SU-DHL-6 (cell line): Measurements from ENCODE around the gene MUC5AC.

Source experiments
- H2AFZ ChIP-seq: fragments of 200-600 bp; sonication (generic); 2 replicates; pipeline ENCODE4 v1.6.1; 2014; ENCODE audit warnings: low read depth, mild to moderate bottlenecking, moderate library complexity, mixed read lengths, antibody characterized with exemption, low read length; ENCODE audit not compliant: severe bottlenecking
- H3F3A ChIP-seq: fragments of 200-600 bp; shearing (Covaris generic); 2 replicates; pipeline ENCODE4 v1.6.0; 2016; ENCODE audit warnings: antibody characterized with exemption, mild to moderate bottlenecking; ENCODE audit not compliant: insufficient read depth
- H3K27ac ChIP-seq: fragments of 200-600 bp; sonication (generic); 2 replicates; pipeline ENCODE4 v1.5.1; 2016; ENCODE audit warnings: low read depth, mild to moderate bottlenecking, low read length, moderate library complexity, mixed read lengths
- H3K27me3 ChIP-seq: fragments of 200-600 bp; sonication (generic), shearing (Covaris generic); 2 replicates; pipeline ENCODE4 v1.6.0; 2014; ENCODE audit warnings: mild to moderate bottlenecking, low read length
- H3K36me3 ChIP-seq: fragments of 200-600 bp; sonication (generic); 2 replicates; pipeline ENCODE4 v1.6.1; 2014; ENCODE audit warnings: mild to moderate bottlenecking, low read length, mixed read lengths
- H3K4me2 ChIP-seq: fragments of 300-600, 200-600 bp; shearing (Covaris generic), sonication (generic); 2 replicates; pipeline ENCODE4 v1.6.0; 2014; ENCODE audit warnings: low read length, low read depth, mild to moderate bottlenecking; ENCODE audit not compliant: poor library complexity, severe bottlenecking
- H3K4me3 ChIP-seq: fragments of 200-600 bp; sonication (generic); 2 replicates; pipeline ENCODE4 v1.5.1; 2014; ENCODE audit warnings: antibody characterized with exemption, low read length, mild to moderate bottlenecking, mixed read lengths; ENCODE audit not compliant: insufficient read depth, poor library complexity, severe bottlenecking
- H3K79me2 ChIP-seq: fragments of 200-600 bp; sonication (generic); 2 replicates; pipeline ENCODE4 v1.6.1; 2014; ENCODE audit warnings: mild to moderate bottlenecking, low read length, moderate library complexity; ENCODE audit not compliant: insufficient read depth
- H3K9ac ChIP-seq: fragments of 200-600 bp; sonication (generic); 2 replicates; pipeline ENCODE4 v1.7.0; 2014; ENCODE audit warnings: mild to moderate bottlenecking, low read length
- H3K9me2 ChIP-seq: fragments of 200-600 bp; sonication (generic); replicated peaks from 2 replicates; pipeline ENCODE4 v1.6.1; 2014; ENCODE audit warnings: low read length; ENCODE audit not compliant: insufficient read depth
- H3K9me3 ChIP-seq: fragments of 200-600 bp; sonication (generic); 2 replicates; pipeline ENCODE4 v1.6.1; 2014; ENCODE audit warnings: low read length, mixed read lengths; ENCODE audit not compliant: insufficient read depth
- H4K20me1 ChIP-seq: fragments of 200-600 bp; sonication (generic); 2 replicates; pipeline ENCODE4 v1.6.1; 2014; ENCODE audit warnings: low read depth, mild to moderate bottlenecking, antibody characterized with exemption, low read length, moderate library complexity, mixed read lengths
- CTCF ChIP-seq: fragments of 200-600 bp; sonication (generic); IDR thresholded peaks from one replicate; pipeline ENCODE4 v1.5.1; 2017; ENCODE audit warnings: antibody characterized with exemption, mild to moderate bottlenecking, low read length, moderate library complexity; ENCODE audit not compliant: insufficient read depth, poor library complexity, severe bottlenecking
- EZH2phosphoT487 ChIP-seq: fragments of 200-600 bp; sonication (generic), shearing (Covaris generic); conservative IDR thresholded peaks from 2 replicates; pipeline ENCODE4 v1.6.1; 2018; ENCODE audit warnings: mild to moderate bottlenecking, antibody characterized with exemption, low read length, moderate library complexity, mixed read lengths

Gene MUC5AC

GRCh38 chr11:1218788-1219445 is 61.2 kb downstream of the MUC5AC start:
- Histone ChIP-seq H2AFZ (no peak overlapping the region), H3K9ac (no peak overlapping the region), H3K9me2 (no peaks in the 10 kb centered on the region), H3K4me2 (no peak overlapping the region), H4K20me1 (no peaks in the 10 kb centered on the region), H3K4me3 (no peak overlapping the region), H3K9me3 (no peaks in the 10 kb centered on the region), H3K27ac (no peak overlapping the region), H3K27me3 (no peaks in the 10 kb centered on the region; the same call in 1 of the 2 replicates), H3F3A (no peaks in the 10 kb centered on the region), H3K36me3 (no peaks in the 10 kb centered on the region), H3K79me2 (no peaks in the 10 kb centered on the region)
- TF ChIP-seq CTCF (no peak), EZH2phosphoT487 (no peak)

GRCh38 chr11:1219446-1219833 is 61.7 kb downstream of the MUC5AC start:
- Histone ChIP-seq H4K20me1 (no peaks in the 10 kb centered on the region), H3K4me3 (no peak overlapping the region), H3K4me2 (no peak overlapping the region), H3K27ac (no peak overlapping the region), H3K27me3 (no peaks in the 10 kb centered on the region; the same call in 1 of the 2 replicates), H3K36me3 (no peaks in the 10 kb centered on the region), H3K9ac (no peak overlapping the region), H2AFZ (no peak overlapping the region), H3K9me2 (no peaks in the 10 kb centered on the region), H3K79me2 (no peaks in the 10 kb centered on the region), H3F3A (no peaks in the 10 kb centered on the region), H3K9me3 (no peaks in the 10 kb centered on the region)
- no peak for TF ChIP-seq EZH2phosphoT487
- no peak for TF ChIP-seq CTCF

GRCh38 chr11:1219834-1220815 is 62.4 kb downstream of the MUC5AC start:
- Histone ChIP-seq H3K27me3 (no peaks in the 10 kb centered on the region), H3K4me2 (no peak overlapping the region), H3K9ac (no peak overlapping the region), H3K4me3 (no peak overlapping the region), H3K79me2 (no peaks in the 10 kb centered on the region), H3F3A (no peaks in the 10 kb centered on the region), H3K9me3 (no peaks in the 10 kb centered on the region), H3K9me2 (no peaks in the 10 kb centered on the region), H4K20me1 (no peaks in the 10 kb centered on the region), H2AFZ (no peak overlapping the region), H3K27ac (no peak overlapping the region), H3K36me3 (no peaks in the 10 kb centered on the region)
- TF ChIP-seq CTCF (no peak), EZH2phosphoT487 (no peak)
